A673 (cell line): Measurements from ENCODE around the gene PXK.

Experiments
- EZH2 ChIP-seq: fragments of 200-600 bp; sonication (generic); IDR thresholded peaks from 2 replicates; pipeline ENCODE4 v1.6.1; 2017; ENCODE audit warnings: borderline replicate concordance, low read depth, mild to moderate bottlenecking, mixed read lengths, antibody characterized with exemption, low read length; ENCODE audit not compliant: poor library complexity, severe bottlenecking
- TF ChIP-seq, protein P1 (sequence below): fragments of 300-800, 200-600 bp; sonication (generic); conservative IDR thresholded peaks from 2 replicates; pipeline ENCODE4 v1.5.1; 2017; ENCODE audit warnings: low read depth, mild to moderate bottlenecking, antibody characterized with exemption, low read length, moderate library complexity, mixed read lengths

DNA sequence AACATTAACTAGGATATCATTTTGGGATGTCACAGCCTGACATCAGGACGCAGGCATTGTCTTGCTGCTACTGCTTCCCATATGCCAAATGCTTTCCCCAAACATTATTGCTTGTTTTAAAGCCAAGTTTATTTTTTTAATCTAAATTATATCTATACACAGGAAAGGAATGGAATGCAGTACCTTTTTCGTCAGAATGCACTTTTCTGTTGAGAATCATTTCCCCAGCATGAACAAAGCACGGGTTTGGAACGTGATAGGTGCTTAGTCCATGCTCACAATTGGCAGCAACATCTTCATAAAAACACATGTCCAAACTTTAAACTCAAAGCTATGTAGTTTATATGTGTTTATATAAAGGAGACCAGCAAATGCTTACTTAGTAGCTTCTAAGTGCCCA is 26.1 kb downstream of the PXK start:
- TF ChIP-seq, protein P1, sequence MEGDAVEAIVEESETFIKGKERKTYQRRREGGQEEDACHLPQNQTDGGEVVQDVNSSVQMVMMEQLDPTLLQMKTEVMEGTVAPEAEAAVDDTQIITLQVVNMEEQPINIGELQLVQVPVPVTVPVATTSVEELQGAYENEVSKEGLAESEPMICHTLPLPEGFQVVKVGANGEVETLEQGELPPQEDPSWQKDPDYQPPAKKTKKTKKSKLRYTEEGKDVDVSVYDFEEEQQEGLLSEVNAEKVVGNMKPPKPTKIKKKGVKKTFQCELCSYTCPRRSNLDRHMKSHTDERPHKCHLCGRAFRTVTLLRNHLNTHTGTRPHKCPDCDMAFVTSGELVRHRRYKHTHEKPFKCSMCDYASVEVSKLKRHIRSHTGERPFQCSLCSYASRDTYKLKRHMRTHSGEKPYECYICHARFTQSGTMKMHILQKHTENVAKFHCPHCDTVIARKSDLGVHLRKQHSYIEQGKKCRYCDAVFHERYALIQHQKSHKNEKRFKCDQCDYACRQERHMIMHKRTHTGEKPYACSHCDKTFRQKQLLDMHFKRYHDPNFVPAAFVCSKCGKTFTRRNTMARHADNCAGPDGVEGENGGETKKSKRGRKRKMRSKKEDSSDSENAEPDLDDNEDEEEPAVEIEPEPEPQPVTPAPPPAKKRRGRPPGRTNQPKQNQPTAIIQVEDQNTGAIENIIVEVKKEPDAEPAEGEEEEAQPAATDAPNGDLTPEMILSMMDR, result no peak
- TF ChIP-seq EZH2, result no peak
